Cerebellar nuclear complex (tissue), 1 donor: ENCODE data around the gene COG5.
A peak's percentile ranks its signal among the peaks of the same experiment; 100 is the strongest.

Experiments used
- DNase-seq, 2 experiments: peaks; one replicate each; lab custom pipeline; 2025; lab: John Stamatoyannopoulos, UW

Gene COG5

DNA sequence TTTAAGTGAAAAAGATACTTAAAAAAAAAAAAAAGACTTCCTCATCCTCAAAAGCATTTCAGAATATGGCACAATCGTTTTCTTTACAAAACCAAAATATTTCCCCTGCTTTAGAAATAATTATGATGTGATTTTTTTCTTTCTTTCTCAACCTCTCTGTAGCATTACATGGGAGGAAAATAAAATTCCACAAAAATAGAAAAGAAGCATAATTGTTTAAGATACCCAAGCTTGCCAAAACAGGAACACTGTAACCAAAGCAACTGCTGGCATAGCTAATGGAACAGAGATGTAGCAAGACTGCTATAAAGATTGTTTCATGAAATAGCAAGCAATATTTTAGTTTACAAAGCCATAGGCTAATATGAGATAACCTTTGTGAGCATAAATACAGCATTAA, 169.4 kb downstream of the COG5 start:
- no peak for DNase-seq

DNA sequence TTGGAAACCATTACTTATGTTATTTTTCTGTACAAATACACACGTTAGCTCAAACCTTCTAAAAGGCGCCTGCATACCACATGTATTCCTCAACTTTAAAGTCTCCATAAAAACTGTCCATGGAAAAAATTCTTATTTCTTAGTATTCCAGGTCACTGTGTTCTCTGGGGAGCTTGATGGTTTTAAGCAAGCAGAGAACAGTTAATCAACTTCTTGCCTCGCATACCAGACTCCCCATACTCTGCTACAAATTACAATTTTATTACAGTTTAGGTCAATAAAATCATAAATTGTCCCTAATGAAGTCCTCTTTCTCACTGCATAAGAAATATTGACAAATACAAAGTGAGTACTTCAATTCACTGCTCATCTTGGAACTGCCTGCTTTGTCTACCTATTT, 170.9 kb downstream of the COG5 start:
- no peak for DNase-seq

DNA sequence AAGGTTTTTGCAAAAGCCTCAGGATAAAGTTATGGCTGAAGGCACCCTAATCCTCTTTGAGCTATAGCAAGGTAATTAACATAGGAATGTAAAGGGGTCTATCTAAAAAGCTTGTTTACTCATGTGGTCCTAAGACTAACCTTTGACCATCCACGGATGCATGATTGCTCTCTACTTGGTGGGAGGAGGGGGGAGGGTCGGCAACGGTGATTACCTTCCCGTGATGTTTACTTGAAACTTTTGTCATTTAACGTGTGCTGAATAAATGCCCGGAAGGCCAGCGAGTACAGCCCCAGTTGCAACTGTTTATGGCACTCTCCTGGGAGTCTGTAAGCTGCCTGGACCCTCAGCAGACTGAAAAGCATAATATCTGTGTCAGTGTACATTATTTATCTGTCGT, 172.8 kb downstream of the COG5 start:
- DNase-seq: no peak

DNA sequence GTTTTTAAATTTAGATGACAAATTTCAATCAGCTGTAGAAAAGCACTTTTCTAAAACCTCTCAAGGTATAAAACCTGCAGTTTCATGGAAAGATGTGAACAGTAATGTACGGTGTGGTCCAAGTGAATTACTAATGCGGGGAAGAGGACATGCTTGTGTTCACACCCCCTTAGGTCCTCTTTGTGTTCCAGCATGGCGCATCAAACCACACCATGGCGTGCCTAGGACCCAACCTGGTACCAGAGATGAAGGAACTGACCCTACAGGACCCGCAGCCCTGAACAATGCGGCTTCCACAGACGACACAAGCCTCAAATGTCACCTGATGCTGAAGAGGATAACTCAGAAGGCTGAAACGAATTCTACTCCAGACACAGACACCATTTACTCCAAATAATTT, 175.1 kb downstream of the COG5 start:
- no peak for DNase-seq

DNA sequence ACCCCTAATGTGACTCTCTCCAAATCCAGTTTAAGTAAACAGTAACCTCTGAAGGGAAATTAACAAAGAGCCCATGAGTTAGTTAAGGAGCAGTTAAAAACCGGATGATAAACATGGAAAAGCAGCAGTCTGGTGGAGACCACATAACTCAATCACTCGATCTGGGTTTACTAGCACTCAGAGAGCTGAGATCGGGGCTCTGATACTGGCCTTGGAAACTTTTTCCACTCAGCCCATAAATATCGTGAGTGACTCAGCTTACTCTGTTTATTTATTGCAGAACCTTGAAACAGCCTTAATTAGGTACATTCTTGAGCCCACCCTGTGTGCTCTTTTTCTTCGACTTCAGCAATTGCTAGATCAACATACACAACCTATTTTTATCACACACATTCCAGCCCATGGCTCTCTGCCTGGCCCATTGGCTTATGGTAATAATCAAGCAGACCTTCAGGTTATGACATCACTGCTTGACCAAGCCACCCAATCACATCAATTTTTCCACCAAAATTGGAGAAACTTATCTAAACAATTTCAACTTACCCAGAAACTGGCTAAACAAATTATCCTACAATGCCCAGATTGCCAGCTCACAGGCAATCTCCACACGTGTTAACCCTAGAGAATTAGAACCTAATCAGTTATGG, 176.0 kb downstream of the COG5 start:
- DNase-seq: no peak

DNA sequence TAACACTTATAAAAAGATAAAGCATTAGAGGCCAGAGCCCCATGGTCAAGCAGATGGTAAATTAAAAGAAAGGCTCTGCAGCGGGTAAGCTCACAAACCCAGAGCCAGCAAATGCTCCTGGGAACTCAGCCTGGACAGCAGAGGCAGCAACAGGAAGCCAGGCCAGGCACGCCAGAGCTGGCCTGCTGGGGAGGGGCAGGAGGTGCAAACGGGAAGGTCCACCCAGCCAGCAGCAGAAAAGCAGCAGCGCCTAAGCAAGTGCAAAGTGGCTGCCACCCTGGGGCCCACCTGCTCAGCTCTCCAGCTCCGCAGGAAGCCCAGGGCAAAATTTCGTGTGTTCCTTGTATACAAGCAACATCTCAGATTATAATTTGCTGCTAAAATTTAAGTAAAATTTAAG, 176.6 kb downstream of the COG5 start:
- DNase-seq: peak in 1 of 2 experiments; percentile 19

DNA sequence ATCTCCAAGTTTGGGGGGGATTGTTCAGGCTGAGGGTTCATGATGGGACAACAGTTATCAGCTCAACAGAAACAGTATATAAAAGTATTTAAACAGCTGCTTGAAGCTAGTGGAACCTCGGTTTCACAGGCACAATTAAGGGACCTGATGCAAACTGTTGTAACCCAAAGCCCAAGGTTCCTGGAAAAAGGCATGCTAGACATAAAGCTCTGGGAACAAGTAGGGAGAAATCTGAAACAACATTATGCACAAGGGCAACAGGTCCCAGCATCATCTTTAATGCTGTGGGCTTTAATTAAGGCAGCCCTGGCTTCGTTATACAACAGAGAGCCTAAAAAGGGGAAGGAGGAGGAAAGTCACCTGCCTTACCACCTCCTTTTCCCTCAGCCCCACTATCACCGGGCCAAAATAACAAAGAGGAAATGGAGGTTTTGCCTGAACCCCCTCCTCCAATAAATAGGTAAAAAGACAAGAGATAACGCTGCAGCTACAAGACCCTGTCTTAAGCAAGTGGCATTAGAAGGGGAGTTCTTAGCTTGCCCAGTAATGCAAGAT, 177.1 kb downstream of the COG5 start:
- no peak for DNase-seq

DNA sequence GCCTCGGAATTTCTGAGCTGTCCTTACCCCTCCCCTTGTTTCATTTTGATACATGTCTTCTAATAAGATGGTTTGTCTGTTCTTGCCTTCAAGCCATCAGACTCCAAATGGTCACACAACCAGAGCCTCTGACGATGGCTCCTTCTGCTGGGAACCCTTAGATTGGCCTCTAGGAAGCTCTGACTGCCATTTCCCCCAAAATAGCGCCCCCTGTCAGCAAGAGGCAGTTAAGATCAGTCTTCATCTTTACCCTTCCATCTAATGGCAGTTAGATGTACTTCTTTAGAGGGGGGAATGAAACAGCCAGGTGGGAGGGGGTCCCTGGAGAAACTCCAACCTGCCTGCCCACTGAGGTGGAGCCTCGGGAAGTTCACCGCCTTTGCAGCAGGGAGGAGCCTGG, 179.7 kb downstream of the COG5 start:
- no peak for DNase-seq

DNA sequence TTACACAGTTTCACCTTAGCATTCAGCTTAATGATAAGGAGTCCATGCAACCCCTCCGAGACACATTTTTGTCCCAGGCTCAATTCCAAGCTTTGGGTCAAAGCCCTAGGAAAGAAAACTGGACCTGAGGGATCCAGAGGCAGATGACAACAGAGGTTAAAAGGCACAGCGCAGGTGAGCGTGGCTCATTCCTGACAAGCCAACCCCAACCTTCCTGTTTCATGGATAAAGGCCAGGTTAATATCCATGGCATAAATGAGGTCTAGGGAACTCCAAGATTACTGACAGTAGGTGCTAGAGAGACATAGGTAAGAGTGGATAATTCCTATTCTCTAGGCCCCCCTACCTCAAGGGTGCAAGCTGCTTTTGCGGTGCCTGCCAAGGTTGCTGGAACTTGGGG, 180.5 kb downstream of the COG5 start:
- DNase-seq: no peak

DNA sequence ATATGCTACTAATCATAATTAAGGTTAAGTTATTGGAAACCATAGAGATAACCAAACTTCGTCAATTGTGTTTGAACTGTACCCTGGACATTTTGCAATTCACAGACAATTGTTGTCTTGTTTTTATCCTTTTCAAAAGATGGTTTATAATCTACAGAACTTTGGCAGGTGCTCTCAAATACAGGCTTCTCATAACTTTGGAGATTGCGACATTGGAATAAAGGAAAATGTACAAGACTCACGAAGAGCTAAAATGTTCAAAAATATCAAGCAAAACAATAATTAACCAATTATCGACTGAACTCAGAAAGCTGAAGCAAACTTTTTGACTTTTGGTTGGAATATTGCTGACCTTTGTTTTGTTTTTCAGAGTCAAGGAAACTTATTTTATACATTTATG, 182.3 kb downstream of the COG5 start:
- DNase-seq: no peak

DNA sequence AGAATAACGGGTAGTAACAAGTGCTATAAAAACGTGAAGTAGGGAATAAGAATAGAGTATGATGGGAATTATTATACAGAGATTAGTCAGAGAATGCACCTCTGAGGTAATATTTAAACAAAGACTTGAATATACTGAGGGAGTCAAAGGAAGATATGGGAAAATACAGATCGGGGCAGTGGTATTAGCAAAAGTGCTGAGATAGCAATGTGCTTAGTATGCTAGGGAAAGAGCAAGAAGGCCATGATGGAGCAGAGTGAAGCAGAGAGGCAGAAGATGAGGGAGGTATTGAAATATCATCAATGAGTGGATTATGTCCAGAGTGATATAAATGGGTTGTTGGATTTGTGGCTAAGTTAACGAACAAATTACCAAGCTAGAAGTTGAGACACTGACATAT, 190.4 kb downstream of the COG5 start:
- DNase-seq: no peak

DNA sequence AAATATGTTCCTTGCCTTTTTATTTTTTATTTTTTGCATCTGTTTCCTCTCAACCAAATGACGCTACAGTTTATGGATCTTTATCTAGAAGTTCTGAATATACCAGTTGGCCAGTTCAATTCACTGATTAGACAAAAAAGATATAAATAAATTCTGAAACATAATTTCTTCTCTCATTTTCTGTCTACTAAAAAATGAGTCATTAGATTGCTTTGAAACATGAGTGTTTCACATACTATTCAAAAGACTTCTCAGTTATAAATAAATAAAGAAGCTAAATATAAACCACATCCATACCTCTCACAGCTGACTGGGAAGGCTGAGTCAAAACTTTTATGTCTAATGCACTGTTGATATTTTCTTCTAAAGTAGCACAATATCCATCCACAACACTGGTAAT, 191.4 kb downstream of the COG5 start:
- DNase-seq: no peak

DNA sequence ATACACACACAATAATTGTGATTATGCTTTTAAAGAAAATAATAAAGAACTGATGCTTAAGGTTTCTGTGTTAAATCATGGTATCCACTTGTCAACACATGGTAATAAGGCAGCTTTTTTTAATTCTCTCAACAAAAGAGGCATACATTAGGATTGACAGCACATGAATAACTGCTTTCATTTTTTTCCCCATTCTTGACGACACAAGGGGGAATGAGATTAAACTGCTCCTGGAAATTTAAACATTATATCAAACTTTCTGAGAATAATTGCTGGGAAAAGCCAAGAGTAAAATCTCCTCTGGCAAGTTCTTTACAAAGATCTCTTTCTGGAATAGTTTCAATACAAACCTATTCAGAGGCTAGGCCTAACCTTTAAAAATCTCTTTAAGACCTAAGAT, 192.9 kb downstream of the COG5 start:
- no peak for DNase-seq

DNA sequence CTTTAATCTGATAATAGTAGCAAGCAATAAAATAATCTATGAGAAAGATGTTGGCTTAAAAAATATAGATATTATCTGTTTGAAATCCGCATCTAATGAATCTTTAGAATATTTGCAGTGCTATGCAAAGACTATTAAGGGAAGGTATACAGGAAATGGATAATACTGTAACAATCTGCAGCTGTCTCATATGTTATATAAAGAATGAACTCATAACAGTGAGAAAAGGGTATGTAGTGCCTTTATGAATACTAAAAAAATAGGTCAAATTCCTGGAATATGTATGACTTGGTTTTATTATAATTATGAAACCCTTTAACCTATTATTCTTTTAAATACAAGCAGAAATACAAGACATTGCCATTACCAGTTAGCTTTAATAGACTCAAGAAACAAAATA, 198.9 kb downstream of the COG5 start:
- DNase-seq: no peak

DNA sequence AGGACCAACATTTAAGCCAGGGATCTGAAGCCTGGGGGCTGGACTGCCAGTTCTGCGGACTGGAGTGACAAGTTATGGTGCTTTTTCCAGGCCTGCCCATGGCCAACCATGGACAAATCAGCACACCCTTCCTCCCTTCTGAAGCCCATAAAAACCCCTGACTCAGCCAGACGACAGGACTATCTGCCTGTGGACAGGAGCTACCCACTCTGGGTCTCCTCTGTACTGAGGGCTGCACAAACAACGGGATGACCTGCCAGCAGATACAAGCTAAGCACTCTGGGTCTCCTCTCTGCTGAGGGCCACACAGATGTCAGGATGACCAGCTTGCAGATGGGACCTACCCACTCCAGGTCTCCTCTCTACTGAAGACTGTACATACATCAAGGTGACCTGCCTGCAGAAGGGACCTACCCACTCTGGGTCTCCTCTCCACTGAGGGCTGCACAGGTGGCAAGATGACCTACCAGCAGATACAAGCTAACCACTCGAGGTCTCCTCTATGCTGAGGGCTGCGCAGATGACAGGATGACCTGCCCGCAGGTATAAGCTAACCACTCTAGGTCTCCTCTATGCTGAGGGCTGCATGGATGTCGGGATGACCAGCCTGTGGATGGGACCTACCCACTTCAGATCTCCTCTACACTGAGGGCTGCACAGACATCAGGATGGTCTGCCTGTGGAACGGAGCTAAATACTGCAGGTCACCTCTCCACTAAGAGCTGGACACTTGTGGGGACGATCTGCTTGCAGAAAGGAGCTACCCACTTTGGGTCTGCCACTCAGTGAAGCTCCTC, 204.0 kb downstream of the COG5 start:
- DNase-seq: no peak

DNA sequence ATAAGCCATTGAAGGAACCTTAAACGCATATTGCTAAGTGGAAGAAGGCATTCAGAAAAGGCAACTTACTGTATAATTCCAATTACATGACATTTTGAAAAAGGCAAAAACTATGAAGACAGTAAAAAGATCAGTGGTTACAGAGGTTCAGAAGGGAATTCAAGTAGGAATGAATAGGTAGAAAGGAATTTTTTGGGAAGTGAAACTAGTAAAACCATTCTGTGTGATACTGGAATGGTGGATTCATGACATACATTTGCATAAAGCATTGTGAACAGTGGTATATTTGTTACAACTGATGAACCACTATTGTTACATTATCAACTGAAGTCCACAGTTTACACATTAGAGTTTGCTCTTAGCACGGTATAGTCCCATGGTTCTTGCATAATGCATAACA, 208.1 kb downstream of the COG5 start:
- no peak for DNase-seq

DNA sequence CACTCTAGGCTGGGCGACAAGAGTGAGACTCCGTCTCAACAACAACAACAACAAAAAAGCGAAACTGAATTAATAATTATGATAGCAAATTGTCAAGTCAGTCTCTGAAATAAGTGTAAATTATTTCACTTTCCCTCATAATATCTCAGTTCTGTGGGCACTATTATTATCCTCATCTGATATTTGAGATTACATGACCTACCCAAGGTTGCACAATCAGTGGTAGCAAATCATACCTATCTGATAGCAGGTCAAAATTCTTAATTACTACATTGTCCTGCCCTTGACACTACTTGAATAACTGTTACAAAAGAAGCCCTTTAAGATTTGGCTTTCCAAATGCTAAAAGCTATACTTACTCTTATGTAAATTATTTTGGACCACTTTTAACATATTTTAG, 209.1 kb downstream of the COG5 start:
- no peak for DNase-seq

DNA sequence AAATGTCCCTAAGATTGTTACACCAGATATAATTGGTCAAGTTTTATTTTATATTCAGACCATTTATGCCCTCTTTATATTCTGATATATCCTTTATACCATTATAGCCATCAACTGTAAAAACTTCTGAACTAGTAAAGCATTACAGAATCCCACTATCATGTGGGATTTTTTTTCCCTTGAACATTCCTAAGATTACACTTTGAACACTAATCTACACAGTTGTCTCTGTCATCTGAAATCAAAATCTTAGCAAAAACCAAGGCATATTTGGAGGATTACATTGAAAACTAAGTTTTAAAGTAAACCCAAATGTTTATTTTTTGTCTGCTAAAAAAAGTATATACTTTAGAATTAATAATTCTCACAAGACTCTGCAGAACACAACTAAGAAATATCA, 210.0 kb downstream of the COG5 start:
- no peak for DNase-seq

DNA sequence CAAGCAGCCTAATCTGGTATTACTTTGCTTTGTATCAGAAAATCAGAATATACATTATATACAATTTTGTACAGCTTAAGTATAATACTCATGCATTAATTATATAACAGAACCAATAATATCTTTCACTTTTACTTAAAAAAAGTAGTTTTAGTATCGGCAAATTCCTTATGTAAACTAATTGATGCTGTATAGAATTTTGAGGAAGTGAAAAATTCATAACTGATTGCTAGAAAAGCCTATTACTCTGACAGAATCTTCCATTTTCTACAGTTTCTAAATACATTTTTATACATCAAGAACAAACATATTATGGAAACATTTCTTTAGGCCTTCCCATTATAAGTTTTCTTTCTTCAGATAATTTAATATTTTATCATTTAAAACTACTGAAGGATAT, 217.8 kb downstream of the COG5 start:
- DNase-seq: no peak

DNA sequence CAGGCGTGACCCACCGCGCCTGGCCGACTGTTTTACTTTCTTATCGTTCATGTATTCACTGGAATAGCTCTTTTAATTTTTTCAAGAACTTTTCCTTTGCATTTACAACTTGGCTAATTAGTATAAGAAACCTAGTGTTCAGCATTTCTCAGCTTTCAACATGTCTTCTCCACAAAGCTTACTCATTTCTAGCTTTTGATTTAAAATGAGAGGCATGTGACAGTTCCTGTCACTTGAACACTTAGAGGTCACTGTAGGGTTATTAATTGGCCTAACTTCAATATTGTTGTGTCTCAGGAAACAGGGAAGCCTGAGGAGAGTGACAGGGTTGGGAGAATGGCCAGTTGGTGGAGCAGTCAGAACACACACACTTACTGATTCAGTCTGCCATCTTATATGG, 218.9 kb downstream of the COG5 start:
- no peak for DNase-seq

DNA sequence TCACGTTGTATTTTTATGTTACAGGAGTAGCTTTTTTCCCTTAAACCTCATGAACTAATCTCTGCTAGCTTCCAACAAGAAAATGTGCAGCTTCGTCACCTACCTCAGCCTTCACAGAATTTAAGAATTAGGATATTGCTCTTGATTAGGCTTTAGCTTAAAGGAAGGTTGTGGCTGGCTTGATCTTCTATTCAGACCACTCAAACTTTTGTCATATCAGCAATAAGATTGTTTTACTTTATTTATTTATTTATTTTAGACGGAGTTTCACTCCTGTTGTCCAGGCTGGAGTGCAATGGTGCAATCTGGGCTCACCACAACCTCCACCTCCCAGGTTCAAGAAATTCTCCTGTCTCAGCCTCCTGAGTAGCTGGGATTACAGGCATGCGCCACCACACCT, 219.4 kb downstream of the COG5 start:
- DNase-seq: no peak

DNA sequence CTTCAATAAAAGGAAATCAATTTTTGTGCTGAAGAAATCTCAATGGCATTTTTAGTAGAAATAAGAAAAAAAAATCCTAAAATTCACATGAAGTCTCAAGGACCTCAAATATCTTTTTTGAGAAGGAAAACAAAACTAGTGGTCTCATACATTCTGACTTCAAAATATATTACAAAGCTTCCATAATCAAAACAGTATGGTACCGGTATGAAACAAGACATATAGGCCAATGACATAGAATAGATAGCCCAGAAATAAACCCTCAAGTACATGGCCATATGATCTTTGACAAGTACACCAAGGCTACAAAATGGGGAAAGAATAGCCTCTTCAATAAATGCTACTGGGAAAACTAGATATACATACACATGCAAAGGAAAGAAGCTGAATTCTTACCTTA, 225.6 kb downstream of the COG5 start:
- no peak for DNase-seq

DNA sequence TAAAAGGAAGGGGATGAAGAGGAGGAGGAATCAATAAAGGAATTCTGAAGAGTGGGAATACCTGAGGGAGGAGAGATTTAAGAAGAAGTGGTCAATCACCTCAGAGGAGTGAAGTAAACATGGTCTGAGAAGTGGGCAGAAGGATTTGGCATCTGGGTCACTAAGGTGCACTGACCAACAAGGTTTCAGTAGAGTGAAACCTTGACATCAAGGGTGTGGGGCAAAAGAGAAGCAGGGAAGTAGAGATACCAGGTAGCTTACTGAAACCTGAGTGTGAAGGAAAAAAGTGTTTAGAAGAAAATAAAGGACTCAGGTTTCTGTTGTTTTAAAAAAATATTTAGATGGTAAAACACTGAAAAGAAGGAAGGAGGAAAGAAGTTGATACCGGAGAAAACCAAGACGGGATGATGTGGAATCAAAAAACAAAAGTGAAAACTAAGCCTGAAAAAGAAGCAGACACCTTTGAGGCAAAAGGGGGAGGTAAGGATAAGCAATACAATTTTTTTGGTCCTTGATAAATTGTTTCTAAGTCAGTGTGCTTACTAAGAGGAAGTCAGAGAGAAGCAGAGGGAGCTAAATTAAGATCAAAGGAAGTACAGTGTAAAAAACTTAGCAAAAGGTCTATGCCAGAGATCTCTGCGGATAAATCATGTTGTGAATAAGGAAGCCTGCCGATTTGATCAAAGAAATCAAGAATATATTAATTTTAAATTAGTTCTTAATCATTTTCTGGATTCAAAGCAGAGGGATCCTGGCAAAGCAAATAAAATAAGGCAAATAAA, 231.0 kb downstream of the COG5 start:
- no peak for DNase-seq
